ENCODE data around the gene KSR2. TPM values are rescaled to one million over a fixed set of nuclear protein-coding genes. Genes with fewer than 3 reads are reported as not detected.

KSR2 gene
- total RNA-seq, 1 experiment from 2014 or later, result 0.15 TPM

GRCh38 chr12:117660896-117661295, 307.9 kb downstream of the KSR2 start:
- Histone ChIP-seq H3K4me1 (ENCODE audit: control insufficient read depth, insufficient read depth, low read length) (no peaks in the 10 kb centered on the region), H3K4me3 (ENCODE audit: low read depth in 2 of 2, low read length in 2 of 2) (no peak overlapping the region), H3K36me3 (ENCODE audit: control insufficient read depth, insufficient read depth, low read length) (no peaks in the 10 kb centered on the region), H3K27me3 (ENCODE audit: control insufficient read depth, insufficient read depth, low read length) (no peaks in the 10 kb centered on the region), H3K27ac (ENCODE audit: low read length) (no peak overlapping the region), H3K9me3 (ENCODE audit: control insufficient read depth, insufficient read depth, low read depth, low read length) (no peaks in the 10 kb centered on the region)
- ATAC-seq (no peak), DNase-seq (ENCODE audit: low read depth, low spot score) (no peak)
- in situ Hi-C loops (cut with HindIII; ENCODE audit: low pct_unique_long_range_greater_than_20kb, low sequenced_read_pairs) (no loop called here), intact Hi-C loops (cut with micrococcal nuclease; ENCODE audit: unreplicated experiment) (no loop called here)
- CTCF ChIA-PET, result no interaction called here
- POLR2A ChIA-PET, result no interaction called here
- BruUV-seq (replicated peaks), result no TSS peak
- no peak for TF ChIP-seq SIN3A (IDR thresholded peaks at IDR 0.05; ENCODE audit: borderline replicate concordance, insufficient read depth, low read depth, low read length)
- TF ChIP-seq TCF7L2 (IDR thresholded peaks at IDR 0.05; ENCODE audit: low read depth, low read length), result no peak
- no peak for TF ChIP-seq REST (IDR thresholded peaks at IDR 0.05; ENCODE audit: insufficient read depth in 1 of 2, low read depth in 2 of 2, low read length in 1 of 2)
- TF ChIP-seq, protein P1, sequence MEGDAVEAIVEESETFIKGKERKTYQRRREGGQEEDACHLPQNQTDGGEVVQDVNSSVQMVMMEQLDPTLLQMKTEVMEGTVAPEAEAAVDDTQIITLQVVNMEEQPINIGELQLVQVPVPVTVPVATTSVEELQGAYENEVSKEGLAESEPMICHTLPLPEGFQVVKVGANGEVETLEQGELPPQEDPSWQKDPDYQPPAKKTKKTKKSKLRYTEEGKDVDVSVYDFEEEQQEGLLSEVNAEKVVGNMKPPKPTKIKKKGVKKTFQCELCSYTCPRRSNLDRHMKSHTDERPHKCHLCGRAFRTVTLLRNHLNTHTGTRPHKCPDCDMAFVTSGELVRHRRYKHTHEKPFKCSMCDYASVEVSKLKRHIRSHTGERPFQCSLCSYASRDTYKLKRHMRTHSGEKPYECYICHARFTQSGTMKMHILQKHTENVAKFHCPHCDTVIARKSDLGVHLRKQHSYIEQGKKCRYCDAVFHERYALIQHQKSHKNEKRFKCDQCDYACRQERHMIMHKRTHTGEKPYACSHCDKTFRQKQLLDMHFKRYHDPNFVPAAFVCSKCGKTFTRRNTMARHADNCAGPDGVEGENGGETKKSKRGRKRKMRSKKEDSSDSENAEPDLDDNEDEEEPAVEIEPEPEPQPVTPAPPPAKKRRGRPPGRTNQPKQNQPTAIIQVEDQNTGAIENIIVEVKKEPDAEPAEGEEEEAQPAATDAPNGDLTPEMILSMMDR (IDR thresholded peaks at IDR 0.05), result no peak
- no peak for TF ChIP-seq POLR2AphosphoS5 (IDR thresholded peaks at IDR 0.05; ENCODE audit: low read depth, low read length)

GRCh38 chr12:117658226-117658625, 310.6 kb downstream of the KSR2 start:
- no TSS peak for BruUV-seq (replicated peaks)
- ATAC-seq (no peak), DNase-seq (ENCODE audit: low read depth, low spot score) (no peak)
- no peak for TF ChIP-seq POLR2AphosphoS5 (IDR thresholded peaks at IDR 0.05; ENCODE audit: low read depth, low read length)
- no peak for TF ChIP-seq REST (IDR thresholded peaks at IDR 0.05; ENCODE audit: insufficient read depth in 1 of 2, low read depth in 2 of 2, low read length in 1 of 2)
- no peak for TF ChIP-seq TCF7L2 (IDR thresholded peaks at IDR 0.05; ENCODE audit: low read depth, low read length)
- no peak for TF ChIP-seq SIN3A (IDR thresholded peaks at IDR 0.05; ENCODE audit: borderline replicate concordance, insufficient read depth, low read depth, low read length)
- TF ChIP-seq, protein P1 (IDR thresholded peaks at IDR 0.05), result no peak
- Histone ChIP-seq H3K4me3 (ENCODE audit: low read depth in 2 of 2, low read length in 2 of 2) (no peak overlapping the region), H3K36me3 (ENCODE audit: control insufficient read depth, insufficient read depth, low read length) (no peaks in the 10 kb centered on the region), H3K27ac (ENCODE audit: low read length) (no peak overlapping the region), H3K9me3 (ENCODE audit: control insufficient read depth, insufficient read depth, low read depth, low read length) (no peaks in the 10 kb centered on the region), H3K4me1 (ENCODE audit: control insufficient read depth, insufficient read depth, low read length) (no peaks in the 10 kb centered on the region), H3K27me3 (ENCODE audit: control insufficient read depth, insufficient read depth, low read length) (no peaks in the 10 kb centered on the region)
- ChIA-PET POLR2A (no interaction called here), CTCF (no interaction called here)
- intact Hi-C loops (cut with micrococcal nuclease; ENCODE audit: unreplicated experiment), result no loop called here
- in situ Hi-C loops (cut with HindIII; ENCODE audit: low pct_unique_long_range_greater_than_20kb, low sequenced_read_pairs), result no loop called here
